GM19467 (cell line): ENCODE measurements around the gene SVEP1.

ENCODE experiments used
- ATAC-seq: cut with Tn5 transposase; IDR thresholded peaks from one replicate; pipeline ENCODE4 v1.9.1; 2021; ENCODE audit warnings: mild to moderate bottlenecking, moderate library complexity; ENCODE audit not compliant: unreplicated experiment

The SVEP1 gene

DNA sequence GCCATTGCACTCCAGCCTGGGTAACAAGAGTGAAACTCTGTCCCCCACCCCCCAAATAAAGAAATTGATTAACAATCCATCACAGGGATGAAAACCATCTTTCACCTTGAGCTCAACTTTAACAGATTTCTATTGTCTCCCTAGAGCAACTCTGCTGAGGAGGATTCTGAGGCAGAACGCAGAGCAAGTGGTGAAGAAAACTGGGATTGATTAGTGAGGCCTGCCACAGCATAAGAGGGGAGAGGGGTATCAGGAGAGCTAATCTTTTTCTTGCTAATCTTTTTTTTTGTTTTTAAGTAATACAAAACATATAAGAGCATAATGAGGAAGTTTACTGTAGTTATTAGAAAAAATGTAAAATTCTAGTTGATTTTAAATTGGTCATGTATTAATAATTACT, 250.8 kb downstream of the SVEP1 start:
- ATAC-seq: no peak

GRCh38 chr9:110327716-110328115, 251.8 kb downstream of the SVEP1 start:
- no peak for ATAC-seq

DNA sequence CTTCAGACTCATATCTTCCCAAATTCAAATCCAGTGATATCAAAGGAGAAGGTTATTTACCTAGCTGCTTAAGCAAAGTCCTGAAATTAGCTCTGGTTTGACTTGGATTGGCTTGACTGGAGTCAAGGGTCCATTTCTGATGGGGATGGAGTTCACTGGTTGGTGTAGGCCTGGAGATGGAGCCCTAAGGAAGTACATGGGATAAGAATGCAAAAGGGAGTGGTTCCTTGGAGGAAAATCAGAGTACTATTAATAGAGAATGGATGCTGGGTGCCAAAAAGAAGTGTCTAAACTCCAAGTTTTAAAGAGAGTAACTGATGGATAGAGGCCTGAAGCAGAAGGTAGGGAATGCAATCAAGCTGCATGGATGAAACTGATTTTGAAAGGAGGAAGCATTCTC, 255.7 kb downstream of the SVEP1 start:
- ATAC-seq: no peak

- ATAC-seq: no peak
These were observed 258.7 kb downstream of the SVEP1 start for GRCh38 chr9:110320651-110321445.

GRCh38 chr9:110319781-110320492, 259.6 kb downstream of the SVEP1 start:
- ATAC-seq: no peak

DNA sequence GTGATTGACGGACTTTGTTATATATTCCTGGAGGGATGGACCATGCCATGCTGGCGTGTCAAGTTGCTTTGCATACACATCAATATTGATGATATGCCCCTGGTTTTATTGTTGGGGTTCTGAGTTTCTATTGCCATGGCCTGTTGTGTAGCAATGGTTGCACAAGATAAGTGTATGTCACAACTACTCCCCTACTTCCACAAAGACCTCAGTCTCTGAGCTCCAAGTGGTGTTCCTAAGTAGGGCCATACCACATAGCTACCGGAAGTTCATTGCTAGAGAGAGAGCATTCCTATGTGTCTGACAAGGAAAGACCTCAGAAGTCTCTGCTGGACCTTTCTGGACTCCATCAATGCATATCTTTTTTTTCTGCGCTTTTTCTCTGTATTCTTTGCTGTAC, 261.6 kb downstream of the SVEP1 start:
- ATAC-seq: no peak

GRCh38 chr9:110316261-110317075, 263.1 kb downstream of the SVEP1 start:
- peak; percentile 95 for ATAC-seq
